IPS DF 19.7 (cell line): ENCODE measurements around the gene ABCC4.
A peak's percentile ranks its signal among the peaks of the same experiment; 100 is the strongest.
"Not testable (repeated sequence)": the region's sequence is repeated elsewhere in the genome, so short reads cannot be mapped to it uniquely, and the experiment has no call there.

ENCODE experiments used
- DNase-seq: peaks from one replicate; pipeline ENCODE4 v3.0.0-alpha.2; 2013; ENCODE audit warnings: low read depth, low spot score

ABCC4 gene

GRCh38 chr13:95198606-95199005 lies 102.6 kb downstream of the ABCC4 start:
- not testable (repeated sequence) for DNase-seq

DNA sequence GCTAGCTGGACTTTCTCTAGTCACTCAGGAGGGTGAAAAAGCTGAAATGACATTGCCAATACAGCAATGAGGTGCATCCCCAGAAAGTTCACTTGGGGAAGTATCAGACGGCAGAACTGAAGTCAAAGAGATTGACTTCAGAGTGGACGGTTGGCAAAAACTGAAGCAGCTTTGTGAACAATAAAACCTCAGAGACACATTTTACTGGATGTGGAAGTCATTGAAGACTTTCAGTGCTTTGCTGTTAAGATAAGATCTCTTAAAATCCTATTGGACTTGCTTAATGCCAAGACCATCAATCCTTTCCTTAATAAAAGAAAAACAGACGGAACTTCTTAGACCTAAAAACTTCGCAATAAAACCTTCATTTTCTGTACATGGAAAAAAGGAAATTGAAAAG lies 103.7 kb downstream of the ABCC4 start:
- DNase-seq, result no peak

DNA sequence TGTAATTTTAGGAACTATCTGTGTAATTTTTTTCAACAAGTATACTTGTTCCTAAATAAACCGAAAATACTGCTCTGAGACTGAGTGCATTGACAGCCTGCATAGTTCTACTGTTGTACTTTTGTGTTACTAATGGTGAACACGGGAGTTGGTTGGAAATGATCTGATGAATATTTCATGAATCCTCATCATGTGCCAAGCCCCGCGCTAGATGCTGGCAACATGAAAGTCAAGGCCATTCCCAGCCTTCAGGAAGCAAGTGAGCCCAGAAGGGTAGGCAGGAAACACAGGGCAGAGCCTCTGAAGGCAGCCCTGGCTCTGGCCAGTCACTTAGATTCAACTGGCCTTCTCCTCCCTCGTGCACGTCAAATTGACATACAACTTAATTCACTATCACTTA lies 106.1 kb downstream of the ABCC4 start:
- no peak for DNase-seq

DNA sequence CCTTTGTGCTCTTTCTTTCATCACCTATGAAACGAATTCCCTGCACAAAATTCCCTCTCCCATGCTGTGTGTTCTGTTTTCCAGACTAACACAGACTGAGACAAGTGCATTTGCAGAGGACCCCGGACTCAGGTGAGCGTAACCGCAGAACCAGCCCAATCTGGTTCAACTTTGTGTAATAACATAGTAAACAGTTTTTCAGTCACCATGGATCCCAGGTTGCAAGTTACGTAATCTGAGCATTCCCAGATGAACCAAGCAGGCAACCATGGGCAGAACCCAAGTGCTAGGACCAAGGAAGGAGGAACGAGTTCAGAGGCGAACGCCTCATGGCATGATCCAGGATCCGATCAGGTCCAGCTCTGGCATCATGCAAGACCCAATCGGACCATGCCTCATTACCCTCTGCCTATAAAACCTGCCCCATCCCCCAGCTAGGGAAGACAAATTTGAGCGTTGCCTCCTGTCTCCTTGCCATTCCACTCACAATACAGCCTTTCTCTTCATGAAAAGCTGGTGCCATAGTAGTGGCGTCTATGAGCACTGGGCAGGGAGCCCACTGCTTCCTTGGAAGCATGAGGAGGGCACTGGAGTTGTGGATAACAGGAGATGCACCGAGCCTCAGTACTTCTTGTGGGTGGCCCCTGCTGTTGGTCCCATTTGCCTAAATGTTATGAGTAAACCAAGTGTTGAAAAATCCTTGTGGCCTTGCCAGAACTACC lies 107.6 kb downstream of the ABCC4 start:
- DNase-seq, result no peak

- DNase-seq, result no peak
Observed at GRCh38 chr13:95192998-95193397, 108.3 kb downstream of the ABCC4 start.

DNA sequence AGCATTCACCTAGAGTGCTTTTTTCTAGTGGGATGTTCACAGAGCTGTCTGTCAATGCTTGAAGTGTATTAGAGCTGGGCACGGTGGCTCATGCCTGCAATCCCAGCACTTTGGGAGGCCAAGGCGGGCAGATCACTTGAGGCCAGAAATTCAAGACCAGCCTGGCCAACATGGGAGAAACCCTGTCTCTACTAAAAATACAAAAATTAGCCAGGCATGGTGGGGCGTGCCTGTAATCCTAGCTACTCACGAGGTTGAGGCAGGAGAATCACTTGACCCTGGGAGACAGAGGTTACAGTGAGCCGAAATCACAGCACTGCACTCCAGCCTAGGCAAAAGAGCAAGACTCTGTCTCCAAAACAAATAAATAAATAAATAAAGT lies 108.7 kb downstream of the ABCC4 start:
- DNase-seq, result not testable (repeated sequence)

GRCh38 chr13:95191821-95192563 lies 109.3 kb downstream of the ABCC4 start:
- DNase-seq, result peak; percentile 7

DNA sequence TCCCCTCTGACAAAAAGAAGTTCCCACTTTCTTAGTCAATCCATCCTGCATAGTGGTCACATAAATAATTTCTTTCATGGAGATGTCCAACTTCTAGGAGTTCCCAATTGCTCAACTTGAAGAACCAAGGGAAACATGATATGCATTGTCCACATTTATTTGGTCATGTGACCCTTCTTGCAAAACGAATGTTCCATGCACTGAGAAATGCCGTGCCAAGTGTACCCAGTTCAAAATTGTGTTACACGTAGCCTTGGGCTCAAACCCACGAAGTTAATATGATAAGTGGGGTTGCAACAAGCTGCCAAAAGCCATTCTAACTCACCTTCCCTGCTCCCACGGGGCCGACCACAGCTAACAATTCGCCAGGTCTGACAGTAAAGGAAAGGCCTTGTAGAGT lies 113.1 kb downstream of the ABCC4 start:
- DNase-seq, result no peak

- DNase-seq, result no peak
Observed at GRCh38 chr13:95185851-95186250, 115.4 kb downstream of the ABCC4 start.

DNA sequence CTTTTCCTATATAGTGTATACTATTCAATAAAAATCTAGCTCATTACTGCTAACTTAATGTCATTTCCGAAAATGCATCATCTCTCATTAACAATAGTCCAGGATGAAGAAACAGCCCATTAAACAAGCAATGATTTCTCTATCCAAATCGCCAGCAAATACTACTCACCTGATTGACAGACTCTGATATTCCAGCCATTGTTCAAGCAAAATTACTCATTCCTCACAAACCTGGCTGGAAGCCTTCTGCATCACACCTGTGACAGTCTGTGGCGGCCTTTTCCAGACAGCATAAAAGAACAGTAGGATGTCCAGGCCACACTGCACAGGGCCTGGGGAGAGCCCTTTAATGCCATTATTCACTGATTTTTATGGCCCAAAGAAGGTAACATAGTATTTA lies 115.9 kb downstream of the ABCC4 start:
- DNase-seq, result no peak

DNA sequence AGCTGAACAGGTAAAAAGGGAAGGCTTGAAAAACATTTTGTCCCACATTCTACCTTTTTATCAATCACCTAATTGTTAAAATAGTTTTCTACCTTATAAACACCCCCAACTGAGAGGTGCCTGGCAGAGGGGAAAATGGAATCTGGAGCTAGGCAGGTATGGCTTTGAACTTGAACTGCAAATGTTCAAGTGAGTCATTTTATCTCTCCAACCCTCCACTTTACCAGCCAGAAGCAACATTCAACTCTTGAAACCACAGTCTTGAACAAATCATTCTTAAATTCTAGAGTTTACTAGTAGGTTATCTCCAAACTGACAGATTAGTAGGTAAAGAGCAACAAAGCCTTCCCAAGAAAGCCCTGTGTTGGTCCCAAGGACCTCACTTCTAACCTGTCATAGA lies 116.9 kb downstream of the ABCC4 start:
- DNase-seq, result no peak

- DNase-seq, result no peak
Observed at GRCh38 chr13:95182570-95183265, 118.5 kb downstream of the ABCC4 start.

DNA sequence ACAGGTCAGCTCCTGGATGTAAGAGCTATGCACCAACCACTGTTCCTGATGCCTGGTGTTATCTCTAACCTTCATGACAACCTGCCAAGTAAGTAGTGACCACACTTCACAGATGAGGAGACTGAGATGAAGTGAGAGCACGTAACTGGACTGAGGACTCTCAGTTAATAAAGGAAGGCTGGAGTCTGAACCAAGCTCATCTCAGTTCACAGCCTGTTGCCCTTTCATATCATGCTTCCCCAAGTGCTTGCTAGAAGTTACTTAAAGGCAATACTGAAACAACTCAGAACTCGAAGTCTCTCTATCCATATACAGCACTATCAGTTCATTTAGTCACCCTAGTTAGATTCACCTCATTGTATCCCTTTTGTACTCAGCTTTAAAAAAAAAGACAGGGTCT lies 119.7 kb downstream of the ABCC4 start:
- DNase-seq, result no peak

GRCh38 chr13:95180513-95181245 lies 120.6 kb downstream of the ABCC4 start:
- no peak for DNase-seq

DNA sequence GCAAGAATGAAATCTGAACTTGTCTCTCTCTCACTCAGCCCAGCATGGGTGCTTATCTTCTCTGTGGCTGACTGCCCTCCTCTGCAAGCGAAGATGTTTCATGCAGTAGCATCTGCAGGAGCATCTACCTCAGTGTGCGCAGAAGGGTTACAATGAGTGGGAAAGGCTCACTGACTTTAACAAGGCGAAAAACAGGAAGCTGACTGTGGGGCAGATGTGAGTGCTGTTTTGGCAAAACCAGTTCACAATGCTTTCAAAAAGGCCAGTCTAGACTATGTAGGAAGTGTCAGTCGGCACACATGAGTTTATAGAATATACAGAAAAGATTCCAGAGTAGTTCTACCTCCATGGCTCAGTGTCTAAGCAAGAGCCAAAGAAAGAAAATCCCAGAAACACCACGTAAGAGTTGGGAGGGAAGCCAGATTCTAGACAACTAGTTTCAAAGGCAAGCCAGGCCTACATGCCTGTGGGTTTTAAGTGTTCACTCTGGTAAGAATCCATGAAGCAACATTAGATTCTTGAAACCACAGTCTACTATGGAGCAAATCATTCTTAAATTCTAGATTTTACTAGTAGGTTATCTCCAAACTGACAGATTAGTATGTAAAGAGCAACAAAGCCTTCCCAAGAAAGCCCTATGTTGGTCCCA lies 124.5 kb downstream of the ABCC4 start:
- DNase-seq, result no peak

DNA sequence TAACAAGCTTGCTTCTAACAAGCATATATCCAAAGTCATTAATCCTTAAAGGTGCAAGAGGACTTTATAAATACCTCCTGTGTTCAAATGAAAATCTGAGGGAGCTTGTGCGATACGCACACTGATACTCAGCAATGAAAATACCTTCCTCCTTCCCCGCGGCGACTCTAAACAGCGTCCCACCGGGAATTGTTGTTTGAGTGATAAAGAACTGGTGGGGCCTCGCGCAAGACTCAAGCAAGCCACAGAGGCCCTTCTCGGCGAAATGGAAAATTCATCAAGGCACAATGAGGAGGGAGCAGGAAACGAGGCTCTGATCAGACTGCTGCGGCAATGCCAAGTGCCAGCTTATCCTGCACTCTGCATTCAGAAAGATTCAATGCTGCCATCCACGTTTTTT lies 126.7 kb downstream of the ABCC4 start:
- no peak for DNase-seq

DNA sequence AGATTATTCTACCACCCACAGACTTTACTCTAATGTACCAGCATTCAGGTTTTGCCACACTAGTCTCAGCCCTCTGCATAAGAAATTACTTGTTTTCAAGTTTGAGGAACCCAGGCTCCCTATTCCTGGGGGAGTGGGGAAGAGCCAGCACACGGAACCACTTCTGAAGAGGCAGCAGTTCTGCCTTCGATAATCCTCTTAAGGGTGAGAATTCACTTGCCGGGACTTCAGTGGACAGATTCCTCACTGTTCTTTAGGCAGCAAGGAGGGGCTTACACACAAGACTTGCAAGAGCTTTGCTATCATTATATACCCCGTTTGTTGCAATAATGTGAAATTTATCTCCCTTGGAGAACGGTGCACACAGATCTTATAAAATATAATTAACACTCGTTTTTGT lies 133.1 kb downstream of the ABCC4 start:
- DNase-seq, result no peak

GRCh38 chr13:95167003-95167402 lies 134.2 kb downstream of the ABCC4 start:
- DNase-seq, result not testable (repeated sequence)

DNA sequence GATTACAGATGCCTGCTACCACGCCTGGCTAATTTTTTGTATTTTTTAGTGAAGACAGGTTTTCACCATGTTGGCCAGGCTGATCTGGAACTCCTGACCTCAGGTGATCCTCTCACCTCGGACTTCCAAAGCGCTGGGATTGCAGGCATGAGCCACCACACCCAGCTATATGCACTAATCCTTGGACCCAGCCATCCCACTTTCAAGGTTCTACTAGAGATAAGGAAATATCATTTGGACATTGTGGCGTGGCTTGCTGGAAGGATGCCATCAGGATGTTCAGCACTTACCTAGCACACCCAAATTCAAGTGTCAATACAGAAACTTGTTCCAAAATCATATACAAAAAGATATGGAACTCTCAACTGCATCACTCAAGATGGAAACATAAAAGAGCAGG lies 136.4 kb downstream of the ABCC4 start:
- no peak for DNase-seq

- DNase-seq, result no peak
Observed at GRCh38 chr13:95160112-95160906, 140.9 kb downstream of the ABCC4 start.

- DNase-seq, result no peak
Observed at GRCh38 chr13:95159458-95159857, 141.8 kb downstream of the ABCC4 start.
